Activated naive CD4-positive, alpha-beta T cell treated with anti-CD3 and anti-CD28 coated beads for 36 hours (primary cell): ENCODE results near the gene HAND1. TPM values are rescaled to one million over a fixed set of nuclear protein-coding genes. Genes with fewer than 3 reads are reported as not detected.

ENCODE experiments used
- CTCF ChIA-PET: fragments of 350-600 bp; sonication (Branson Sonifier 250); formaldehyde crosslinking; loops from one replicate; lab custom pipeline; 2021; ENCODE audit warnings: antibody characterized with exemption; lab: Charles Lee
- DNase-seq: peaks from one replicate; pipeline ENCODE4 v3.0.0-alpha.2; 2020
- H3K27ac Mint-ChIP-seq: one replicate; pipeline ENCODE4 v1.8.0; 2021; ENCODE audit warnings: mild to moderate bottlenecking, mixed read lengths
- H3K27me3 Mint-ChIP-seq: one replicate; pipeline ENCODE4 v1.8.0; 2021; ENCODE audit warnings: low read depth, mixed read lengths
- H3K36me3 Mint-ChIP-seq: one replicate; pipeline ENCODE4 v1.8.0; 2021; ENCODE audit warnings: low read depth, mixed read lengths
- H3K4me1 Mint-ChIP-seq: one replicate; pipeline ENCODE4 v1.8.0; 2021; ENCODE audit warnings: low read depth, mixed read lengths
- H3K4me3 Mint-ChIP-seq: one replicate; pipeline ENCODE4 v1.8.0; 2021; ENCODE audit warnings: mild to moderate bottlenecking, moderate library complexity, mixed read lengths
- H3K9me3 Mint-ChIP-seq: one replicate; pipeline ENCODE4 v1.8.0; 2021; ENCODE audit warnings: mixed read lengths
- intact Hi-C: fragments of 100-400 bp; cut with micrococcal nuclease; formaldehyde crosslinking; loops from one replicate; pipeline ENCODE4 v1.15.1; 2023
- total RNA-seq, 2 experiments: library from RNA; stranded (reverse); gene quantifications; one replicate each; pipeline ENCODE4 v1.2.3, GENCODE V29; 2021

Gene HAND1
- total RNA-seq, 2 experiments from 2014 or later = not detected

DNA sequence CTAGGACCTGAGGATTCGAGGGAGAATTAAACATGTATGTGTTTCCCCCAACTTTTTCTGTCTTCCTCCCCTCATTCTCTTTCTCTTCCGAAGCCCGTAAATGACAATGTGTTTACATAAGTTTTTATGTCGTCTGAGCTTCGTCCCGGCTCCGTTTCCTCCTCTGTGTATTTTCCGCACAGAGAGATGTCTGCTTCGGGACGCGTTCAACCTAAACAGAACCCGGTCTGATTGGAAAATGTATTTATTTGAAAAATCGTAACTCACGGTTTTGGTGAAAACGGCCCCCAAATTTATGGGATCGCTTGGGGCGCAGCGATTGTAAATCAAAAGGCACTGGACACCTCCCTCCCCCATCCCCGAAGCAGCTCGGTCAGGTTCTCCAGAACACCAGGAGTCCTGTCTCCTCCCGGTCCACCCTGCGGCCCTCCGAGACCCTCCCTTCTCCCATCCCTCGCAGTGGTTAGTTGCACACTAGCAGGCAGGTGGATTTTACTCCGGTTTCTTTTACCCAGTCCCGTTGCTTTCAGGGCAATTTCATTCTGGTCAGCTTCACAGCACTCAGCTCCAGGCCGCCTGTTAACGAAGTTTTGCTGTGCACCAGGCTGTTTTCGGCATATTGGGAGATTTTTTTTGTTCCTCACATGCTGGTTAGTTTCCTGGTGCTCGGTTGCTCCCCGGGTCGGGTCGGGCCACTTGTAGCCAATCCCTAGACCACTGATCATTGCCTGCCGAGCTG lies 5.8 kb upstream of the HAND1 start:
- Mint-ChIP-seq H3K4me3 (no peak overlapping the region), H3K4me1 (peaks cover 51% of the 10 kb centered on the region), H3K27me3 (peaks cover 85% of the 10 kb centered on the region), H3K27ac (no peak overlapping the region), H3K36me3 (no peaks in the 10 kb centered on the region), H3K9me3 (no peaks in the 10 kb centered on the region)
- no peak for DNase-seq
- CTCF ChIA-PET = interaction anchor here (0.5 to 2.7 kb wide), 5 partner anchors 14 to 206 kb away, joined by 3 to 13 read pairs (median 3); no protein-coding TSS in a partner anchor
- intact Hi-C loops = loop anchor here (10.0 kb wide), 1 partner anchor 461 kb away; the partner anchor contains the start of gene MRPL22

DNA sequence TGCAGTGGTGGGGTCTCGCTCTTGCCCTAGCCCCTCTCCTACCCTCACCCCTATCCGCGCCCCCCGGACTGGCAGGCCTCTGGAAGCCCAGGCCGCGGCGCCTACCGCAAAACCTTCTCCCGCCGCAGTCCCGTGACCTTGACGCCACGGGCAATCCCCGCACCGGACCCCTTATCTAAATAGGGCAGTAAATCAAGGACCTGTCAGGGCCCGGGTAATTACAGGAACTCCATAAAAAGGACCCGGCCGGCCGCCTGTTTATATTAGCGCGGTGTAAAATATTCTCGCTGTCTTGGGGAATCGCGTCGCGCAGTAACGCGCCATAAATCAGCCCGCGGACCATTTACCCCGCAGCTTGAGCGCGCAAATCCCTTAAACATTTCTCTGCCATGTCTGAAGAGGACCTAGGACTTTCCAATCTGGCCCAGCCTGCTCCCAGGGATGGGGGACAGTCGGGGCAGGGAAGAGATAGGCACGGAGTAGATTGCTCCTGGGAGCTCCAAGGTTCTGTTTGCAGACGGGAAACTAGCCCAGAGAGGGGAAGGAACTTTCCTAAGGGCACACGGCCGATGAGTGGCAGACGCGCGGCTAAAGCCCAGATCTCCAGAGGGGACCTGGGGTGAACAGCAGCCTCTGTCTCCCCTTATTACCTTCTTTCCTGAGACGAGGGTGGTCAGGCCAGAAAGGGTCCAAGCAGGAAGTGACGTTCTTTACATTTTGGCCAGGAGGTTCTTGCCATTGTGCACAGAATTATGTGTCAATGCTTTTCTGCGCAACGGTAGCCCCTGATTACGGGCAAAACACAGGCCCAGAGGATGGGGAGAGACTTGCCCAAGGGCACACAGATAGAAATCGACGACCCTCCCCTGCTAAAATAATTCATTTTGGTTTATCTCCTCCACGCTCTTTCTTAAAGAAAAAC lies 4.8 kb upstream of the HAND1 start:
- H3K36me3 Mint-ChIP-seq = no peaks in the 10 kb centered on the region
- no peak overlapping the region for H3K27ac Mint-ChIP-seq
- intact Hi-C loops = loop anchor here (10.0 kb wide), 1 partner anchor 462 kb away; the partner anchor contains the start of gene MRPL22
- no peaks in the 10 kb centered on the region for H3K9me3 Mint-ChIP-seq
- H3K27me3 Mint-ChIP-seq = peaks cover 87% of the 10 kb centered on the region
- CTCF ChIA-PET = interaction anchor here (0.6 to 2.7 kb wide), 3 partner anchors 15 to 207 kb away, joined by 3 to 13 read pairs (median 3); no protein-coding TSS in a partner anchor
- peaks cover 53% of the 10 kb centered on the region for H3K4me1 Mint-ChIP-seq
- DNase-seq = no peak
- no peak overlapping the region for H3K4me3 Mint-ChIP-seq

DNA sequence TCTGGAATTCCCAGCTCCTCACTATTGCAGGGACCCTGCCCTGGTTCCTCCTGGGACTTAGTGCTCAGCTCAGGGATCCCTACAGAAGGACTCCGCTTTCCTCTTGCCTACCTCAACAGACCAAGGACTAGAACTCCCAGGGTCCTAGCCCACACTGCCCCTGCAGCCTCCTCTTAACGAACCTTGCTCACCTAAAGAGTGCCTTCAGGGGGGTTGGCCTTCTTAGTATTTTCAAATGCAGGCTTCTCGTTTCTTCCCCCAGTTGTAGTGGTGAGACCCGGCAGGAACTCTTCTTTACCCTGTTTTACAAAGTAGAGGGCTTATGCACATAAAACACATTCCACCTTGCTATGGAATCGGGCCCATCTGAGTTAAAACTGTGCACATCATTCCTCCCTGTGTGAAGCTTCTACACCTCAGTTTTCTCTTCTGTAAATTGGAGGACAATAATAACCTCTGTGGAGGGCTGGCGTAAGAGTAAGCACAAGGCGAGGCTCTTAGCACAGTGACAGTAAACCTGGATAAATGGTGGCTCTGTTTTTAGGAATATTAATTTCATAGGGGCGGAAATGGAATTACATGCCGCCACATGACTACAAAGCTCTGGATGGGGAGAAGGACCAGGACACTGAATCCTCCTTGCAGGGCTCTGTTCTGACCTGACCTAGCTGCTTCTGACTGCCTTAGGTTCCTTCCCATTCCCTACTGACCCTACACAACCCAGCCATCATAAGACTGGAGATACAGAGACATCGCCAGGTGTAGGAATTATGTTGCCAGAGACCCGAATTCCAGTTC lies 3.8 kb upstream of the HAND1 start:
- no peaks in the 10 kb centered on the region for H3K36me3 Mint-ChIP-seq
- peaks cover 89% of the 10 kb centered on the region for H3K27me3 Mint-ChIP-seq
- CTCF ChIA-PET = interaction anchor here (0.8 to 1.1 kb wide), 2 partner anchors 13 to 15 kb away, joined by 3 to 5 read pairs; no protein-coding TSS in a partner anchor
- H3K27ac Mint-ChIP-seq = no peak overlapping the region
- peaks cover 51% of the 10 kb centered on the region for H3K4me1 Mint-ChIP-seq
- no peak overlapping the region for H3K4me3 Mint-ChIP-seq
- H3K9me3 Mint-ChIP-seq = no peaks in the 10 kb centered on the region
- no peak for DNase-seq
- intact Hi-C loops = loop anchor here (10.0 kb wide), 1 partner anchor 463 kb away; the partner anchor contains the start of gene MRPL22

DNA sequence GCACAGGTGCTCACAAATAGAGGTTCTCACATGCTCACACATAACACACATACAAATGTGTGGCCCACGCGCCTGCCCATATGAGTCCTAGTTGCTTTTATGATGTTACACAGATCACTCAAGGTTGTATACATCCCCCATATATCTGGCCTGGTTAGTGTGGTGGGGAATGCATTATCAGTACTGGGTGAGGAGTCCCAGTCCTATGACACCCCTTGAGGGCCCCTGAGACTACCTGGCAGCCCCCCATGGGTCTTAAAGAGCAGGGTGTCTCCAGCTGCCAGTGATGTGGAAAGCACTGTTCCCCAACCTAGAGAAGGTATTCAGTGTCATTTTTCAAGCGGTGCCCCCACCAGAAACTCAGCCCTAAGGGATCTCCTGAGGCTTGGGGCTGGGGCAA lies 2.8 kb upstream of the HAND1 start:
- Mint-ChIP-seq H3K4me3 (no peak overlapping the region), H3K4me1 (peaks cover 50% of the 10 kb centered on the region), H3K27ac (no peak overlapping the region), H3K9me3 (no peaks in the 10 kb centered on the region), H3K27me3 (peaks cover 89% of the 10 kb centered on the region), H3K36me3 (no peaks in the 10 kb centered on the region)
- CTCF ChIA-PET = interaction anchor here (1.1 kb wide), 1 partner anchor 13 kb away, joined by 5 read pairs; no protein-coding TSS in a partner anchor
- DNase-seq = no peak
- intact Hi-C loops = loop anchor here (10.0 kb wide), 1 partner anchor 464 kb away; the partner anchor contains the start of gene MRPL22

DNA sequence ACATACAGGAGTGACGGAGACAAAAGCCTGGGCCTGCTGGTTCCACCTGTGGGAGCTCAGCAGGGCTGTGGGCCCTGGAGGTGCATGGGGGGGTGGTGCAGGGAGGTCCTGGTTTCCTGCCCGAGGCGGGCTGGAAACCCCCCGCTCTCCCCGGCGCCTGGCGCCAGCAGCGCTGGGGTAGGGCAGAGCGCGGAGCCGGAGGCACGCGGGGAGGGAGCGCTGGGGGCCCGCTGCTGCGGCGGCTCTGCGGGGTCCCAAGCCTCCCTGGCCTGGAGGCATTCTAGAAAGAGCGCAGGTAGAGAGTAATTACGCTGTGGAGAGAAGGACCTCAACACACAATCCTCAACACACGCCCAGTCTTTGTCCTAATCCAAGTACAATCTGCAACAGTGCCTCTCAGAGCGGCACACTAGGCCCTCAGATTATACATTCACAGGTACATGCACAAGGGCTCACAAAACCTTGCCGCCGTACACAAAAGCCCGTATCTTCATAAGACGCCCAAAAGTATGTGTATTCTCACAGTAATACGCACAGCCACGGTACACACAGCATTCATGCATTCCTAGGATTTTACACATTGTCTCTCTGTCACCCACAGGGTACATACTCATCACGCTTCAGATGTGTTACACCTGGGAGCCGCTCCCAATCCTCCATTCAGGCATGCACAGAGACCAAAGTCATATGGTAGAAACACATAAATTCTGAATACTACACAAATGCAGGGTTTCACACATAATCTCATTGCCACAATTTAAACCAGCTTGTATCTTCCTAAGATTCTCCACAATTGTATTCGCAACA lies 2.1 kb upstream of the HAND1 start:
- CTCF ChIA-PET = interaction anchor here (1.1 kb wide), 1 partner anchor 12 kb away, joined by 4 read pairs; no protein-coding TSS in a partner anchor
- H3K4me3 Mint-ChIP-seq = no peak overlapping the region
- no peaks in the 10 kb centered on the region for H3K36me3 Mint-ChIP-seq
- H3K27me3 Mint-ChIP-seq = peaks cover 87% of the 10 kb centered on the region
- intact Hi-C loops = loop anchor here (10.0 kb wide), 1 partner anchor 465 kb away; the partner anchor contains the start of gene MRPL22
- no peak for DNase-seq
- H3K4me1 Mint-ChIP-seq = peaks cover 50% of the 10 kb centered on the region
- H3K27ac Mint-ChIP-seq = no peak overlapping the region
- H3K9me3 Mint-ChIP-seq = no peaks in the 10 kb centered on the region

DNA sequence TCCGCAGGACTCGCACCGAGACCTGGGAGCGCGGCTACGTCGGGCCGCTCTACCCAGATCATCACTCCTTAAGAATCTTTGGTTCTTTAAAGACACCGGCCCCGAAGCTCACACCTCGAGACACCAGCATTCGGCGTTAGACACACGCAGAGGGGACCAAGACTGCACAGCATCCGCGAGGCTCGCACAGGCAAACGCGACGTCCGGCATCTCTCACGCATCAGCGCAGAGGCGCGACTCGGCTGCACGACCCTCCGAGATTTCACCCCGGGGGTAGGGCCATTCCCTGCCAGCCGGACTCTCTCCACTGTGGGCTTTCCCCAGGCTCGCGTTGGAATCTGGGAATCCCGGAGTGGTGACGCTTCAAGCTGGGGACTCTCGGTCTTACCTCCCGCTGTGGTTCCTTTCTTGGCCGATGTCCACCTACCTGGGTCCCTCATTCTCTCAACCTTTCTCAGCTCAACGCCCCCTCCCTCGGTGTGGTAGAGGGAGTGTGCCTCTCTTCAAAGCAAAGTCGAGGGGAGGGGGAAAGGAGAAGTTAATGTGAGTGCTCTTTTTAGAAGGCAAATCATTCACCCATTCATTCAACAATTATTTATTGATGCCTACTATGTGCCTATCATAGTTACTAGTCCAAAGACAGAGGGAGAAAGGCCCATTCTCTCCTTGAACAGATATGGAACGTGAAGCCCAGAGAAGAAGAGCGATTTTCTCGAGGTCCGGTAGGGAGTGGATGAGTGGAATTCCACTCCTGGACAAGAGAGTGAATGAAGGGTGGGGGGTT lies 1.3 kb upstream of the HAND1 start:
- no peaks in the 10 kb centered on the region for H3K9me3 Mint-ChIP-seq
- H3K36me3 Mint-ChIP-seq = no peaks in the 10 kb centered on the region
- peak; percentile 23 for DNase-seq
- no peak overlapping the region for H3K4me3 Mint-ChIP-seq
- peaks cover 58% of the 10 kb centered on the region for H3K4me1 Mint-ChIP-seq
- H3K27ac Mint-ChIP-seq = no peak overlapping the region
- peaks cover 87% of the 10 kb centered on the region for H3K27me3 Mint-ChIP-seq
- intact Hi-C loops = no loop called here
- CTCF ChIA-PET = interaction anchor here (1.1 kb wide), 1 partner anchor 11 kb away, joined by 4 read pairs; no protein-coding TSS in a partner anchor

DNA sequence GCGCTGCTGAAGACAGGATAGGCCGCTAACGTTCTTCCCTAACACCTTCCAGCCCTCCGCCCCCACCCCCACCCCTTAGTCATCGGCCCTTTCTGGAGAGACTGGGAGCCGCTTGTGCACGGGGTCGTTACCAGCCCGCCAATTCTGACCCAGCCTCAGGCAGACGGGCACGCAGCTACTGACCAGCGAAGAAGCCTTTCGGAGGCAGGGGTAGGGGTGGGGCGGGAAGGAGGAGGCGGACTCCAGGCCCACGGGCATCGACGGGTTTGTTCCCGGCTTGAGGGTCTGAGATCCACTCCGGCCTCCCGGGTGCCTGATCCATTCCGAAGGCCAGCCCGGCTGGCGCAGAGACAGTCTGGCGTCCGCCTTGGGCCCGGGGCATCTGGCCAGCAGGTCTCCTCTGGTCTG lies 729 bp upstream of the HAND1 start:
- Mint-ChIP-seq H3K27me3 (peaks cover 87% of the 10 kb centered on the region), H3K4me1 (peaks cover 59% of the 10 kb centered on the region), H3K9me3 (no peaks in the 10 kb centered on the region), H3K4me3 (no peak overlapping the region), H3K27ac (no peak overlapping the region), H3K36me3 (no peaks in the 10 kb centered on the region)
- CTCF ChIA-PET = interaction anchor here (1.1 to 1.8 kb wide), 2 partner anchors 11 to 42 kb away, joined by 4 to 5 read pairs; no protein-coding TSS in a partner anchor
- intact Hi-C loops = no loop called here
- DNase-seq = no peak

DNA sequence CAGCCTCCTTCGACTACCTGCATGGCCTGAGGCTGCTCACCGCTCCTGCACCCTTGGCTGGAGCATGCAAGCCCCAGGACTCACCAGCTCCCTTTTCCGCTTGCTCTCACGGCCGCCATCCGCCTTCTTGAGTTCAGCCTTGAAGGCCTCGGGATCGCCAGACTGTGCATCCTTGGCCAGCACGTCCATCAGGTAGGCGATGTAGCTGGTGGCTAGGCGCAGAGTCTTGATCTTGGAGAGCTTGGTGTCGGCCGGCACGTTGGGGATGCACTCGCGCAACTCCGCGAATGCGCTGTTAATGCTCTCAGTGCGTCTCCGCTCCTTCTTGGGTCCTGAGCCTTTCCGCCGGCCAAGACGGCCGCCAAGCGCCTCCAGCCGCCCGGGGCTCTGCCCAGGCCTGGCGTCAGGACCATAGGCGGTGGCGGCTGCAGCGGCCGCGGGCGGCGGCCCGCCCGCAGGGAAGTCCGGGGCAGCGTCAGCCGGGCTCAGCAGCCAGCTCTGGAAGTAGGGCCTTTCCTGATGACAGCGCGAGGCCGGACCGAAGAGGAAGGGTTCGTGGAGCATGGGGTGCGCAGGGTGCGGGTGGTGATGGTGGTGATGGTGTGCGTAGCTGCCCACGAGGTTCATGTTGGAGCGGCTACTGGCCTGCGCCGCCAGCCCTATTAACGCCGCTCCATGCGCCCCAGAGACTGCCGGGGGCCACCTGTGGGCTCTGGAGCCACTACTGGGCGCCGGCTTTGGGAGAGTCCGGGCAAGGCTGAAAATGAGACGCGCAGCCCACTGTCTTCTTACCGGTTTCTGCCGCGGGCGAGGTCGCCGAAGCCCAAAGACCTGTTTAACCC lies 424 bp downstream of the HAND1 start:
- CTCF ChIA-PET = interaction anchor here (1.8 kb wide), 1 partner anchor 43 kb away, joined by 5 read pairs; no protein-coding TSS in a partner anchor
- H3K27ac Mint-ChIP-seq = no peak overlapping the region

DNA sequence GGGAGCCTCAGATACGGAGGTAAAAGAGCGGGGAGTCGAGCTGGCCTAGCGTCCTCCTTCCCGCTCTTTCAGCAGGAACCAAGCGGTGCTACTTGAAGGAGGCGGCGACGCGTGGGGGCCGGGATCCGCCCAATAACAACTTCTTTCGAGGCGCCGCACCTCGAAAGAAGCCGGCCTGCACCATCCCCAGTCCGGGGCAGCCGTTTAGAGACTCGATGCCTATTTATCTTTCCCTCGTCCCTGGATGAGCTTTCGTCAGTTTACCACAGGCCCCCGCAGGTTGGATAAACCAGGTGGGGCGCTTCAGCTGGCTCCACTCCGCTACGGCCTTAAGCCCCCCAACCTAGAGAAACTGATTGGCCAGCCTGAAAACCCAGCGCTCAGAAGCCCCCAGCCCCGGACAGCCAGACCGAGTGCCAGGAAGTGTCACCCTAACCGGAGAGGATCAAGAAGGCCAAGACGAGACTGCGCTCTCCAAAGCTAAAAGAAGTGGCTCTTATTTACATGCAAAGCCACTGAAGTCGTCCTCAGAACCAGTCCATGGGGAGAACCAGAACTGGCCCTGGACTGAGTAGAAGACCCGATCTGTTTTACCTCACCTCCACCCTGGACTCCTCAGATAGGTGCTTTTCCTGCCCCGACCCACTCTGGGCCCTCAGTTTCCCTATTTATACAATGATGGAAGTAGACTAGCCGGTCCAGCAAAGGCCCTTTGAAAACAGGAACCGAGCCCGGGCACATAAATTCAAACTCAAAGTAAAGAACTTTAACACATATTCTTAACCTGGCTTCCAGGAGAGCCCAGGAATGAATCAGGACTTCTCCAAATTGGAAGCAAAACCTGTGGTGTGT lies 1.4 kb downstream of the HAND1 start:
- Mint-ChIP-seq H3K27me3 (peaks cover 80% of the 10 kb centered on the region), H3K4me3 (peak overlapping the region; percentile 16), H3K4me1 (peaks cover 59% of the 10 kb centered on the region), H3K36me3 (no peaks in the 10 kb centered on the region), H3K9me3 (no peaks in the 10 kb centered on the region), H3K27ac (no peak overlapping the region)
- DNase-seq = no peak
- CTCF ChIA-PET = interaction anchor here (1.1 to 1.8 kb wide), 2 partner anchors 10 to 44 kb away, joined by 4 to 5 read pairs; no protein-coding TSS in a partner anchor
- intact Hi-C loops = no loop called here

More for the DNA sequence above, 424 bp downstream of the HAND1 start:
- H3K4me3 Mint-ChIP-seq = no peak overlapping the region
- no peaks in the 10 kb centered on the region for H3K36me3 Mint-ChIP-seq
- H3K27me3 Mint-ChIP-seq = peaks cover 87% of the 10 kb centered on the region
- intact Hi-C loops = no loop called here
- H3K4me1 Mint-ChIP-seq = peaks cover 58% of the 10 kb centered on the region
- no peaks in the 10 kb centered on the region for H3K9me3 Mint-ChIP-seq
- DNase-seq = no peak
